Progenitor cell of endocrine pancreas (in vitro differentiated cells): ENCODE results near the gene ST7. TPM values are rescaled to one million over a fixed set of nuclear protein-coding genes. Genes with fewer than 3 reads are reported as not detected.

Experiments
- DNase-seq: peaks from one replicate; pipeline ENCODE4 v3.0.0; 2021; ENCODE audit warnings: low spot score; ENCODE audit not compliant: unreplicated experiment
- H3K27ac Mint-ChIP-seq: 2 replicates; pipeline ENCODE4 v1.8.0; 2021; ENCODE audit warnings: mild to moderate bottlenecking, moderate library complexity, mixed read lengths
- H3K27me3 Mint-ChIP-seq: 2 replicates; pipeline ENCODE4 v1.8.0; 2021; ENCODE audit warnings: mixed read lengths
- H3K36me3 Mint-ChIP-seq: 2 replicates; pipeline ENCODE4 v1.8.0; 2022; ENCODE audit warnings: mixed read lengths; ENCODE audit not compliant: insufficient read depth
- H3K4me1 Mint-ChIP-seq: 2 replicates; pipeline ENCODE4 v1.8.0; 2021; ENCODE audit warnings: low read depth, mixed read lengths
- H3K4me3 Mint-ChIP-seq: 2 replicates; pipeline ENCODE4 v1.8.0; 2021; ENCODE audit warnings: low read depth, mild to moderate bottlenecking, moderate library complexity, mixed read lengths
- H3K9me3 Mint-ChIP-seq: 2 replicates; pipeline ENCODE4 v1.8.0; 2021; ENCODE audit warnings: low read depth, mixed read lengths
- total RNA-seq: library from RNA; stranded (reverse); gene quantifications from 2 replicates; pipeline ENCODE4 v1.2.1, GENCODE V29; 2021
- TF ChIP-seq, protein P1 (sequence below): fragments of 200-600 bp; sonication (generic); IDR thresholded peaks from one replicate; pipeline ENCODE4 v1.5.0; 2021; ENCODE audit warnings: antibody characterized with exemption, mild to moderate bottlenecking; ENCODE audit not compliant: unreplicated experiment

The ST7 gene
- total RNA-seq, 1 donor from 2014 or later, result 24.8 TPM

GRCh38 chr7:117014673-117015133 is 61.4 kb downstream of the ST7 start:
- Mint-ChIP-seq H3K27ac (no peak overlapping the region), H3K36me3 (no peaks in the 10 kb centered on the region), H3K4me3 (no peak overlapping the region), H3K27me3 (peaks cover 12% of the 10 kb centered on the region), H3K9me3 (no peaks in the 10 kb centered on the region), H3K4me1 (peaks cover 11% of the 10 kb centered on the region)
- no peak for DNase-seq
- TF ChIP-seq, protein P1, sequence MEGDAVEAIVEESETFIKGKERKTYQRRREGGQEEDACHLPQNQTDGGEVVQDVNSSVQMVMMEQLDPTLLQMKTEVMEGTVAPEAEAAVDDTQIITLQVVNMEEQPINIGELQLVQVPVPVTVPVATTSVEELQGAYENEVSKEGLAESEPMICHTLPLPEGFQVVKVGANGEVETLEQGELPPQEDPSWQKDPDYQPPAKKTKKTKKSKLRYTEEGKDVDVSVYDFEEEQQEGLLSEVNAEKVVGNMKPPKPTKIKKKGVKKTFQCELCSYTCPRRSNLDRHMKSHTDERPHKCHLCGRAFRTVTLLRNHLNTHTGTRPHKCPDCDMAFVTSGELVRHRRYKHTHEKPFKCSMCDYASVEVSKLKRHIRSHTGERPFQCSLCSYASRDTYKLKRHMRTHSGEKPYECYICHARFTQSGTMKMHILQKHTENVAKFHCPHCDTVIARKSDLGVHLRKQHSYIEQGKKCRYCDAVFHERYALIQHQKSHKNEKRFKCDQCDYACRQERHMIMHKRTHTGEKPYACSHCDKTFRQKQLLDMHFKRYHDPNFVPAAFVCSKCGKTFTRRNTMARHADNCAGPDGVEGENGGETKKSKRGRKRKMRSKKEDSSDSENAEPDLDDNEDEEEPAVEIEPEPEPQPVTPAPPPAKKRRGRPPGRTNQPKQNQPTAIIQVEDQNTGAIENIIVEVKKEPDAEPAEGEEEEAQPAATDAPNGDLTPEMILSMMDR, result no peak

- no peak overlapping the region for H3K27ac Mint-ChIP-seq
- DNase-seq, result no peak
- no peaks in the 10 kb centered on the region for H3K36me3 Mint-ChIP-seq
- TF ChIP-seq, protein P1, result no peak
- H3K27me3 Mint-ChIP-seq, result peaks cover 12% of the 10 kb centered on the region
- H3K9me3 Mint-ChIP-seq, result no peaks in the 10 kb centered on the region
- H3K4me1 Mint-ChIP-seq, result peaks cover 11% of the 10 kb centered on the region
- no peak overlapping the region for H3K4me3 Mint-ChIP-seq
Observed at GRCh38 chr7:117015258-117016184, 62.2 kb downstream of the ST7 start.

GRCh38 chr7:117017017-117017451 is 63.7 kb downstream of the ST7 start:
- Mint-ChIP-seq H3K36me3 (no peaks in the 10 kb centered on the region), H3K4me3 (no peak overlapping the region), H3K27ac (no peak overlapping the region), H3K4me1 (peaks cover 9% of the 10 kb centered on the region), H3K27me3 (peaks cover 12% of the 10 kb centered on the region), H3K9me3 (no peaks in the 10 kb centered on the region)
- TF ChIP-seq, protein P1, result no peak
- no peak for DNase-seq

- TF ChIP-seq, protein P1, result no peak
- H3K4me3 Mint-ChIP-seq, result no peak overlapping the region
- DNase-seq, result no peak
- no peaks in the 10 kb centered on the region for H3K36me3 Mint-ChIP-seq
- peaks cover 10% of the 10 kb centered on the region for H3K4me1 Mint-ChIP-seq
- H3K27me3 Mint-ChIP-seq, result peaks cover 12% of the 10 kb centered on the region
- no peak overlapping the region for H3K27ac Mint-ChIP-seq
- H3K9me3 Mint-ChIP-seq, result no peaks in the 10 kb centered on the region
Observed at GRCh38 chr7:117017702-117018266, 64.5 kb downstream of the ST7 start.

GRCh38 chr7:117018713-117019112 is 65.4 kb downstream of the ST7 start:
- H3K36me3 Mint-ChIP-seq, result no peaks in the 10 kb centered on the region
- H3K4me3 Mint-ChIP-seq, result no peak overlapping the region
- TF ChIP-seq, protein P1, result no peak
- no peak overlapping the region for H3K27ac Mint-ChIP-seq
- H3K27me3 Mint-ChIP-seq, result peaks cover 12% of the 10 kb centered on the region
- DNase-seq, result no peak
- no peaks in the 10 kb centered on the region for H3K9me3 Mint-ChIP-seq
- H3K4me1 Mint-ChIP-seq, result peaks cover 7% of the 10 kb centered on the region
